Activated CD4-positive, alpha-beta T cell treated with anti-CD3 and anti-CD28 coated beads, Interleukin-2, amount 10 ng/mL, durations not matched to agents 7 days and 5 days (primary cell): Measurements from ENCODE around the gene SCP2. TPM values are rescaled to one million over a fixed set of nuclear protein-coding genes. Genes with fewer than 3 reads are reported as not detected.
"Not testable (repeated sequence)": the region's sequence is repeated elsewhere in the genome, so short reads cannot be mapped to it uniquely, and the experiment has no call there.

Source experiments
- CTCF ChIA-PET: fragments of 350-600 bp; sonication (Branson Sonifier 250); formaldehyde crosslinking; loops from one replicate; lab custom pipeline; 2021; ENCODE audit warnings: antibody characterized with exemption; lab: Charles Lee
- POLR2A ChIA-PET: fragments of 350-600 bp; sonication (Branson Sonifier 250); formaldehyde crosslinking; loops from one replicate; lab custom pipeline; 2021; ENCODE audit warnings: antibody characterized with exemption; lab: Charles Lee
- DNase-seq: peaks from one replicate; pipeline ENCODE4 v3.0.0-alpha.2; 2020
- H3K27ac Mint-ChIP-seq: one replicate; pipeline ENCODE4 v1.8.0; 2021; ENCODE audit warnings: mild to moderate bottlenecking, moderate library complexity, mixed read lengths
- H3K27me3 Mint-ChIP-seq: one replicate; pipeline ENCODE4 v1.8.0; 2021; ENCODE audit warnings: mixed read lengths
- H3K36me3 Mint-ChIP-seq: one replicate; pipeline ENCODE4 v1.8.0; 2021; ENCODE audit warnings: low read depth, mixed read lengths
- H3K4me1 Mint-ChIP-seq: one replicate; pipeline ENCODE4 v1.8.0; 2021; ENCODE audit warnings: mixed read lengths
- H3K4me3 Mint-ChIP-seq: one replicate; pipeline ENCODE4 v1.8.0; 2021; ENCODE audit warnings: mild to moderate bottlenecking, moderate library complexity, mixed read lengths
- H3K9me3 Mint-ChIP-seq: one replicate; pipeline ENCODE4 v1.8.0; 2021; ENCODE audit warnings: mixed read lengths
- total RNA-seq, 2 experiments: library from RNA; stranded (reverse); gene quantifications; one replicate each; pipeline ENCODE4 v1.2.3, GENCODE V29; 2021

The SCP2 gene
- total RNA-seq, 2 experiments from 2014 or later: 83.3 to 102 TPM

DNA sequence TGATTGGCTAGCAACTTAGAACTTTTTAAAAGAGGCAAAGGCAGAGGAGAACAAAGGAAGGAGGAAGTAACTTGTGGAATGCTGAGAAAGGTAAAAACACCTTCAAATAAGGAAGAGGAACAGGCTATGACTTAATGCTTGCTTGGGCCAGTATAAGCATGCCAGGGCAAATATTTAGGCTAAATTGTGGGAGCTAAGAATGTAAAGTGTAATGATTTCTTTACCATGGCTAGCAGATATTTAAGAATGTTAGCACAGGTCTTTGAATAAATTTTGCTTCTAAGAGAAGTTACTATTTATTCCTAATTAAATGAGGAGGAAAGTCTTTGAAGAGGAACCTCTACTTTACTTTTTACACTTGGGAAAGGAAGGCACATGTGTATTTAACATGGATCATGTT lies 22.5 kb downstream of the SCP2 start:
- DNase-seq, H3K4me3 Mint-ChIP-seq, H3K27ac Mint-ChIP-seq, H3K27me3 Mint-ChIP-seq, H3K4me1 Mint-ChIP-seq, CTCF ChIA-PET, POLR2A ChIA-PET, H3K9me3 Mint-ChIP-seq: not testable (repeated sequence)
- peaks cover 11% of the 10 kb centered on the region for H3K36me3 Mint-ChIP-seq

DNA sequence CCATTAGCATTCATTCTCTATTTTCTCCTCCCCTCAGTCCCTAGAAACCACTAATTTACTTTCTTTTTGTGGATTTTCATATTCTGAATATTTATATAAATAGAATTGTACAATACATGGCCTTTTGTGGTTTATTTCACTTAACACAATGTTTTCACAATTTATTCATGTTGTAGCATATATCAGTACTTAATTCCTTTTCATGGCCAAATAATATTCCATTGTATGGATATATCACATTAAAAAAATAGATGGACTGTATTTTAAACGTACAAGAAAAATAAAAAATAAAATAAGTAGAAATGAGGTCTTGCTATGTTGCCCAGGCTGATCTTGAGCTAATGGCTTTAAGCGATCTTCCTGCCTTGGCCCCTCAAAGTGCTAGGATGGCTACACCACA lies 25.0 kb downstream of the SCP2 start:
- H3K27me3 Mint-ChIP-seq: no peaks in the 10 kb centered on the region
- ChIA-PET CTCF (interaction anchor here (0.6 kb wide), 1 partner anchor 176 kb away, joined by 3 read pairs; no protein-coding TSS in a partner anchor), POLR2A (interaction anchor here (0.7 kb wide), 1 partner anchor 9 kb away, joined by 3 read pairs; no protein-coding TSS in a partner anchor)
- no peak overlapping the region for H3K27ac Mint-ChIP-seq
- peaks cover 12% of the 10 kb centered on the region for H3K36me3 Mint-ChIP-seq
- H3K4me1 Mint-ChIP-seq: no peaks in the 10 kb centered on the region
- no peak for DNase-seq
- H3K9me3 Mint-ChIP-seq: peaks cover 6% of the 10 kb centered on the region
- H3K4me3 Mint-ChIP-seq: no peak overlapping the region

DNA sequence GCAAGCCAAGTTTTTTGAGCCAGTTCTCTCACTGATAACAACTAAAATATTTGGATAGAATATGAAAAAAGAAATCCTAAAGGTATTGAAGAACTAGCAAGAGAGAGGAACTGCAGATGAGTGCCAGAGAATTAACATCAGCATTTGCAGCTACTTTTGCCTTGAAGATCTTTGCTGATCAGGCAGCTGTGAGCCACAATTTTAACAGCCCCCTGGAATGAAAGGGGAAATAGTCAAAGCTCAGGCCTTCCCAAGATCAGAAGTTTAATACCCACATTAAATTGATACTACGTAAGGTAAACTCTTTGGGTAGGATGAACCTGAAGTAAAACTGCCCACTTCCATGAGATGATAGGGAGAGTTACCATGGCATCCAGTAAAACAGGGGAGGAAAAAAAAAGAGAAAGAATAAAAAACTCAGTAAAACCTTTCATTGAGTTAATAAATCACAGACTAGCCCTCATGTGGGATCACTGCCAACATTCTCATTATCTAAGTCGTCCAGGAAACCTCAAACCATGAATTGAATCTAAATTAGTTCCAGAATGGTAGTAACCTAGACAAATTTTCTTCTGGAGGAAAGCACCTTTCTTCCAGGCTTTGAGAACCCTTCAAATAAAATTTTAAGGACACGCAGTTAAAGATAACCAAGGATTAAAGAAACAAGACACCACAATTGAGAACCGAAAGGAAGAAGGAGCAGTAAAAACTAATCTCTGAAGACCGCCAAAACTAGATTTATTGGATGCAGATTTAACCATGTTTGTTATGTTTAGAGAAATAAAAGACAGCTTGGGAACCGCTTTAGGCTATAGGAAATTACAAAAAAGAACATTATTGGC lies 28.3 kb downstream of the SCP2 start:
- H3K4me1 Mint-ChIP-seq: no peaks in the 10 kb centered on the region
- no peak for DNase-seq
- no peaks in the 10 kb centered on the region for H3K27me3 Mint-ChIP-seq
- CTCF ChIA-PET: no interaction called here
- no peaks in the 10 kb centered on the region for H3K9me3 Mint-ChIP-seq
- peaks cover 10% of the 10 kb centered on the region for H3K36me3 Mint-ChIP-seq
- H3K4me3 Mint-ChIP-seq: no peak overlapping the region
- H3K27ac Mint-ChIP-seq: no peak overlapping the region
- POLR2A ChIA-PET: interaction anchor here (0.5 kb wide), 1 partner anchor 419 kb away, joined by 3 read pairs; no protein-coding TSS in a partner anchor

DNA sequence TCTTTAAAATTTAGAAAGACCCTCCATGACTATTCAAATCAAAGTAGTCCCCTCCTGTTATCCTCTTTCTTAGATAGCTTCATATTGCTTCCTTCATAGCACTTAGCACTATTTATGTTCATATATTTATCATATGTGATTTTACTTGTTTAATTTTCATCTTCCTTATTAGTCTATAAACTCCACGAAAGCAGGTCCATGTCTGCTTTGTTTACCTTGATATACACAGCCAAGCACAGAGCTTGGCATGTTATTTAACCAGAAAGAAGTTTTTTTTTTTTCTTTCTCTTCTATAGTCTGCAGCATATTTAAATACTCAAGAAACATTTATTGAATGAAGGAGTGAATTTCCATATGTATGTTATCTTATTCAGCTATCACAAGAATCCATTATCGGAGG lies 36.0 kb downstream of the SCP2 start:
- DNase-seq: no peak
- Mint-ChIP-seq H3K36me3 (peaks cover 12% of the 10 kb centered on the region), H3K27me3 (no peaks in the 10 kb centered on the region), H3K27ac (no peak overlapping the region), H3K4me1 (no peaks in the 10 kb centered on the region), H3K4me3 (no peak overlapping the region), H3K9me3 (no peaks in the 10 kb centered on the region)
- POLR2A ChIA-PET: no interaction called here
- CTCF ChIA-PET: interaction anchor here (1.0 kb wide), 1 partner anchor 42 kb away, joined by 4 read pairs; the partner anchor contains the start of gene ECHDC2

DNA sequence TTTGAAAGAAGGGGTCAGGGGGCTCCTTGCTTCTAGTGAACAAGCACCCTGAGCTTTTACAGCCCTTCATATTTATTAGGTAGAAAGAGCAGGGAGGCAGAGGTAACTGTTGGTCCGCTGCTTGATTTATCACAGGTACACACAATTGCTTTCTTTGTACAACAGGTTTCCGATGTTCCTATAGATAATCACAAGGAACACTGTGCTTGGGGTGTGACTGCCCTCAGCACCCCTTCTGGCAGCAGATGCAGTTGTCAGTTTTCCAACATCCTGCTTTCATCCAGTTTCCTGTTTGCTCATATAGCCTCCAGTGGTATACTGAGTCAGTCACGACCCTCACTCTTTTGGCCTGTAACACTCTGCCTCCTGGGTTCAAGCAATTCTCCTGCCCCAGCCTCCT lies 40.6 kb downstream of the SCP2 start:
- DNase-seq: no peak
- peaks cover 4% of the 10 kb centered on the region for H3K36me3 Mint-ChIP-seq
- CTCF ChIA-PET: no interaction called here
- no peaks in the 10 kb centered on the region for H3K27me3 Mint-ChIP-seq
- POLR2A ChIA-PET: no interaction called here
- no peaks in the 10 kb centered on the region for H3K4me1 Mint-ChIP-seq
- H3K9me3 Mint-ChIP-seq: no peaks in the 10 kb centered on the region
- no peak overlapping the region for H3K27ac Mint-ChIP-seq
- H3K4me3 Mint-ChIP-seq: no peak overlapping the region

DNA sequence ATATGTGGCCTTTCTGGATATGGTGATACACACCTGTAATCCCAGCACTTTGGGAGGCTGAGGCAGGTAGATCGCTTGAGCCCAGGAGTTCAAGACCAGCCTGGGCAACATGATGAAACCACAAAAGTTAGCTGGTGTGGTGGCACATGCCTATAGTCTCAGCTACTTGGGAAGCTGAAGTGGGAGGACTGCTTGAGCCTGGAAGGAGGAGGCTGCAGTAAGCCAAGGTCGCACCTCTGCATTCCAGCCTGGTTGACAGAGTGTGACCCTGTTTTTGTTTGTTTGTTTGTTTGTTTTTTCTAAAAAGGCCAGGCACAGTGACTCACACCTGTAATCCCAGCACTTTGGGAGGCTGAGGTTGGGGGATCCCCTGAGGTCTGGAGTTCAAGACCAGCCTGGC lies 42.2 kb downstream of the SCP2 start:
- DNase-seq, H3K4me1 Mint-ChIP-seq, H3K9me3 Mint-ChIP-seq, H3K27me3 Mint-ChIP-seq, H3K36me3 Mint-ChIP-seq, POLR2A ChIA-PET, H3K27ac Mint-ChIP-seq, H3K4me3 Mint-ChIP-seq: not testable (repeated sequence)
- CTCF ChIA-PET: interaction anchor here (1.4 kb wide), 1 partner anchor 12 kb away, joined by 3 read pairs; no protein-coding TSS in a partner anchor

DNA sequence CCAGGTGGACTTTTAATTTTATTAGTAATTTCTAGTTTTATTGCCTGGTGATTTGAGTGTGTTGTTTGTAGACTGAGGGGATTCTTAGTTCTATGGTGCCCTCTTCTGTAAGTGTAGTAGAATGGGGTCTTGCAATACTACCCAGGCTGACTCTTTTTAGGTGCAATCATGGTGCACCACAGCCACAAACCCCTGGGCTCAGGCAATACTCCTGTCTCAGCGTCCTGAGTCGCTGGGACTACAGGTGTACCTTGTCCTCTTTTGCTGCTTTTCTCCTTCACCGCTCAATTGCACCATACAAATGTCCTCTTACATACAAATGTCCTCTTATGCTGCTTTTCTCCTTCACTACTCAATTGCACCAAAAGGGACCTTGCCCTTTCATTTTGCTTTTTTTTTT lies 43.1 kb downstream of the SCP2 start:
- H3K27ac Mint-ChIP-seq: no peak overlapping the region
- POLR2A ChIA-PET: no interaction called here

DNA sequence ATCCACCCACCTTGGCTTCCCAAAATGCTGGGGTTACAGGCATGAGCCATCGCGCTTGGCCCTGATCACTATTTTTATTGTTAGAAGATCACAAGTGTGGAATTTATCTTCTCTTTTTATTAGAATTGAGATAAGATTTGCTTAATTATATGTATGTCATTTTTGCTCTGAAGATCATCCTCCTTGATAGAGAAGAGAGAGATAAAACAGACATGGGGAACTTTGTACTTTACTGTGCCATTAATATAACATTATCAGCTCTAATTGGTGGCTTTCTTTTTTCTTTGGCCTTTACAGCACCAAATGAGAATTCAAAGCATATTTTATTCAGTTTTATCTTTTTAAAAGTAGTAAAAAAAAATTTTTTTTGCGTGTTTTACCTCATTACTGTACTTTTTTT lies 46.8 kb downstream of the SCP2 start:
- Mint-ChIP-seq H3K36me3 (peaks cover 14% of the 10 kb centered on the region), H3K4me3 (no peak overlapping the region), H3K27me3 (no peaks in the 10 kb centered on the region), H3K27ac (no peak overlapping the region), H3K9me3 (no peaks in the 10 kb centered on the region), H3K4me1 (peaks cover 3% of the 10 kb centered on the region)
- ChIA-PET POLR2A (no interaction called here), CTCF (no interaction called here)
- no peak for DNase-seq

More for the DNA sequence above, 43.1 kb downstream of the SCP2 start:
- Mint-ChIP-seq H3K4me3 (no peak overlapping the region), H3K36me3 (peaks cover under 1% of the 10 kb centered on the region), H3K9me3 (no peaks in the 10 kb centered on the region), H3K4me1 (no peaks in the 10 kb centered on the region), H3K27me3 (no peaks in the 10 kb centered on the region)
- DNase-seq: no peak
- CTCF ChIA-PET: interaction anchor here (1.4 kb wide), 1 partner anchor 11 kb away, joined by 3 read pairs; no protein-coding TSS in a partner anchor

DNA sequence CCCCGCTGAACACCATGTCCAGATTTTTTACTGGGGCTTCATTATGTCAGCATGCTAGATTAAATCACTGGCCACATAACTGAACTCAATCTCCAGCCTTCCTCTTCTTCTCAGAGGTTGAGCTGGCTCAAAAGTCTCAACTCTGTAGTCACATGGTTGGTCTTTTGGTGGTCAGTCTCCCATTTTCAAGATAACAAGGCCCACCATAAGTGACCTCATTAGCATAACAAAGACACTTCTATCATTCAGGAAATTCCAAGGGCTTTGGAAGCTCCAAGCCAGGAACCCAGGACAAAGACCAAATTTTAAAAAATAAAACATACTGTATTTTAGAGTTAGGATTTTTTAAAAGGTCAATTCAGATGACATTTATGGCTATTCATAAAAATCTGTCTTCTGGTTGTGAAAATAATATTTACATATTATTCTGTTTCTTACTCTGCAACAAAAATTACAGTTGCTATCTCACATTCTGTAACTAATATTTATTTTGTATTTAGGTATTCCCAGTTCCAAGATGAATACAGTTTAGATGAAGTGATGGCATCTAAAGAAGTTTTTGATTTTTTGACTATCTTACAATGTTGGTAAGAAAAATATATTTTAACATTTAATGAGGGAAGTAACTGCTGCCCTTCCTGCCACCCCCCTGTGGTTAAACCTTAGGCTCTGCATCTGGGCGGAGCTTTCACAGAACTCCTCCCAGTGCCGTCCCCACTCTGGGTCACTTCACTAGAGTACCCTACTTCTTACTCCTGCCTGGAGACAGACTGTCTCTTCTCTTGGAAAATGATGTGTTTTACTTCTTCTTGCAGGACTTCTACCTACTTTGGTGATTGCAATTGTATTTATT lies 49.3 kb downstream of the SCP2 start:
- peaks cover 3% of the 10 kb centered on the region for H3K4me1 Mint-ChIP-seq
- peaks cover 23% of the 10 kb centered on the region for H3K36me3 Mint-ChIP-seq
- H3K27ac Mint-ChIP-seq: peak overlapping the region; percentile 60
- no peak overlapping the region for H3K4me3 Mint-ChIP-seq
- DNase-seq: no peak
- ChIA-PET CTCF (no interaction called here), POLR2A (no interaction called here)
- no peaks in the 10 kb centered on the region for H3K9me3 Mint-ChIP-seq
- no peaks in the 10 kb centered on the region for H3K27me3 Mint-ChIP-seq

DNA sequence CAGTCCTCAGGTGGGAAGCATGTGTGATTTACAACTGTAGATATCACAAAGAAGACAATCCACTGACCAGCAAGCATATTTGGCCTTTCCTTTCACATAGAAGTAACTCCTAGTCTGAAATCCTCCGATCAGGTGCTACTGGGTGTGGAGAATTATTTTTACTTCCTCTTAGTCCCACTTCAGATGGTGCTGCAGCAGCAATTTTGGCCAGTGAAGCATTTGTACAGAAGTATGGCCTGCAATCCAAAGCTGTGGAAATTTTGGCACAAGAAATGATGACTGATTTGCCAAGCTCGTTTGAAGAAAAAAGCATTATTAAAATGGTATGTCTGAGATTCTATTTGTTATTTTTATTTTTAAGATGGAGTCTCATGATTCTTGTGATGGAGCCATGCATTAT lies 51.0 kb downstream of the SCP2 start:
- ChIA-PET POLR2A (no interaction called here), CTCF (no interaction called here)
- H3K27me3 Mint-ChIP-seq: no peaks in the 10 kb centered on the region
- no peak for DNase-seq
- H3K4me1 Mint-ChIP-seq: peaks cover 3% of the 10 kb centered on the region
- H3K36me3 Mint-ChIP-seq: peaks cover 30% of the 10 kb centered on the region
- H3K4me3 Mint-ChIP-seq: no peak overlapping the region
- peaks cover 5% of the 10 kb centered on the region for H3K9me3 Mint-ChIP-seq
- H3K27ac Mint-ChIP-seq: no peak overlapping the region

DNA sequence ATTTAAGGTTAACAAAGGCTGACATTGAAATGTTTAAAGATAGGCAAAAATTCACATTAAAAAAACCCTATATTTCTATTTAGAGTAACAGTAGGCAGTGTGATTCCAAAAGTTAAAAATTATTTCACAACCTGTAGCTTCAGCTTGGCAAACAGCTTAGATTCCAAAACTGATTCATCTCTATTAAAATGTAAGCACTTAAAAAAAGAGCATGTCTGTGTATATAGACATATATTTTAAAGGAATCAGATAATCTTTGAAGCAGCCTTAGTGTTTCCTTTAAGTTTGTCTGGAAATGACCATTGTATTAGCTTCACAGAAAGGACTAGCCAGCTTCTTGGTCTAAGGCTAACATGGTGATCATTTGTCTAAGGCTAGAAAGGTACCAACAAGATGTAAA lies 65.7 kb downstream of the SCP2 start:
- H3K27me3 Mint-ChIP-seq, H3K27ac Mint-ChIP-seq, H3K4me1 Mint-ChIP-seq, DNase-seq, H3K9me3 Mint-ChIP-seq, H3K4me3 Mint-ChIP-seq, H3K36me3 Mint-ChIP-seq, CTCF ChIA-PET, POLR2A ChIA-PET: not testable (repeated sequence)

DNA sequence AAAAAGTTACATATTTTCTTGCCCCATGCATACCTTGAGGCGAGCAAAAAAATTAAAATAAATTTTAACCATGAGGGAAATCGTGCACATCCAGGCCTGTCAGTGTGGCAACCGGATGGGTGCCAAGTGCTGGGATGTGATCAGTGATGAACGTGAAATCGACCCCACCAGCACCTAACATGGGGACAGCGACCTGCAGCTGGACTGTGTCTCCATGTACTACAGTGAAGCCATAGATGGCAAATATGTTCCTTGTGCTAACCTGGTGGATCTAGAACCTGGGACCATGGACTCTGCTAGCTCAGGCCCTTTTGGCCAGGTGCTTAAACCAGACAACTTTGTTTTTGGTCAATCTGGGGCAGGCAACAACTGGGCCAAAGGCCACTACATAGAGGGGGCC lies 67.6 kb downstream of the SCP2 start:
- H3K27ac Mint-ChIP-seq: no peak overlapping the region
- POLR2A ChIA-PET: no interaction called here

DNA sequence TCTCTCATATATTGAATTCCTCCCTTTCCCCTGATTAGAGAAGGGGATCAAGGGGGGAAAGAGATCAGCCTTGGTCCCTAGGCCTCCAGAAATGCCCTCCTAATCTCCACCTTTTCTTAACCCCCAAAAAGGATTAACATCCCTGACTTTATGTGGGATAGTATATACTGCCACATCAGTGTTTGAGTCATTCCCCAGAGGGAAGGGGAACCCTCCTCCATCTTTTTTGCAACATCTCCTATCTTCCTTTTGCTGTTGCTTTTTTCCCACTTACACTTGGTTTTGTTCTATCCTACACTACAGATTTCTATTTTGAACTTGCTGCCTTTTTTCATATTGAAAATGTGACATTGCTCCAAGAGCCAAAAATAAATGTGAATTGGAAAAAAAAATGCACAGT lies 69.6 kb downstream of the SCP2 start:
- Mint-ChIP-seq H3K27ac (no peak overlapping the region), H3K27me3 (no peaks in the 10 kb centered on the region), H3K4me1 (no peaks in the 10 kb centered on the region), H3K4me3 (no peak overlapping the region), H3K36me3 (no peaks in the 10 kb centered on the region), H3K9me3 (no peaks in the 10 kb centered on the region)
- no peak for DNase-seq
- POLR2A ChIA-PET: no interaction called here
- CTCF ChIA-PET: interaction anchor here (0.6 kb wide), 1 partner anchor 231 kb away, joined by 3 read pairs; no protein-coding TSS in a partner anchor

More for the DNA sequence above, 67.6 kb downstream of the SCP2 start:
- Mint-ChIP-seq H3K27me3 (no peaks in the 10 kb centered on the region), H3K9me3 (no peaks in the 10 kb centered on the region), H3K4me3 (no peak overlapping the region), H3K36me3 (no peaks in the 10 kb centered on the region), H3K4me1 (no peaks in the 10 kb centered on the region)
- CTCF ChIA-PET: no interaction called here
- no peak for DNase-seq
